ENCODE data around the gene PRSS3.
"Not testable (repeated sequence)": the region's sequence is repeated elsewhere in the genome, so short reads cannot be mapped to it uniquely, and the experiment has no call there.

Gene PRSS3

DNA sequence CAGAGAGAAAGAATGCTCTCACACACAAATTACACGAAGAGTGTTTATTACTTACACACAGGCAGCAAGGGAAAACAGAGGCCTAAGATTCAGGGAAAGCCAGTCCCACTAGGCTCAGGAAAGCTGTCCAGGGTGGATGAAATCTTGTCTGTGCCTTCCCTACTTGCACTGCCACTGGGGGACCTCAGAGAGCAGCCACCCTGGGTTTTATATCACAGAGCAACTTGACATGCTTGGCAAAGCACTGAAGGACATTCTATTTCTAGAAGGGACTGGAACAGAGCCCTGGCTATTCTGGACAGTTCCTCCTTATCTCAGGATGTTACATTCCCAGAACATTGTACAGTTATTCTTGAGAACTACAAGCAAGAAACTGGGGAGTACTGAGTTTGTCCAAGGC, 7.5 kb upstream of the PRSS3 start:
- no peak for DNase-seq

DNA sequence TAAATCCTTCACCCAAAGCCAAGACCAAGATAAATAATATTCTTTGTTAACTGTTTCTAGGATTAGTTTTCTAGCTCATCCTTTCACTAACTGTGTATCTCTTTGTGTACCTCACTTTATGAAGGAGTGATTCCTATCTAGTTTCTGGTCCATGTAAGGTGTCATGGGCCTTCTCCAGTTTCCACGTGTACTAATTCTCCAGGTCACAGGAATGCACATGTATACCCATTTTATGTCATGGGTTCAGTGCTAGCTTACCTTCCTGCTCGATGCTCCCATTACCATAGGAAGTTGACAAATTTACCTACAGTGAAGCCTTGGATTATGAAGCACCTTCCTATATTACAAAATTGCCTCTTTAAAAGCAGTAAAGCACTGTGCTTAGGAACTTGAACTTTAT, 5.9 kb upstream of the PRSS3 start:
- DNase-seq = not testable (repeated sequence)

DNA sequence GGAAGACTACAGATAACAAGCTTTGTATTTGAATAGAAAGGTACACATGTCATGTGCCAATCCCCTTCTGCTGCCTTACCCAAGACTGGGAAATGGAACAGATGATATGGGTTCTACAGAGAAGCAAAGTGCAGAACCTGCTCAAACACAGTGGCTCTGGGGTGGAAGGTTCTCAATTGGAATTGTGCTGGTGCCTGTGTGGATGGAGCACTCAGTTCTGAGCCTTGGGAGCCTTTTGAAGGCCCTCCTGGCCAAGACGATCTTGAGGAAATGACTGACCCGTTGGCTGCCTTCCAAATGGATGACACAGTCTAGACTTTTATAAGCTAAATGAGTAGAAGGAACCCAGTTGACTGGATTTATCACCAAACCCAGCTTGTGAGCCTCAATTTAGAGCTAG, 4.2 kb upstream of the PRSS3 start:
- DNase-seq = peak; percentile 79

DNA sequence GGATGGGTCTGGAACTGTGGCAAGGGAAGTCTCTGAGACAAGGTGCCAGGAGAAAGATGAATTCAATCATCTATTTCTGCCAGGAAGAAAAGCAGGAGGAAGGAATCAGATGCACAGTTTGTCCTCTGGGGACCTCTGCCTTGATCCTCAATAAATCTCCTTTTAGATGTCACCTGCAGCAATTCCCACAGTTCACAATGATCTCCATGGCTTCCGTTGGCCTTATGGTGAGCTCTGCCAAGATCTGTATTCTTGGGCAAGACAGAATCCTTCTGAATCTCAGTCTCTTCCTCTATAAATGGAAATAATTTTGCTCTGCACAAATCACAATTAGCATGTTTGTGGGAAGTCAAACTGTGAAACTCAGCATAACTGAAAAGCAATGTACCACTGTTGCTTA, 1.9 kb upstream of the PRSS3 start:
- not testable (repeated sequence) for DNase-seq

DNA sequence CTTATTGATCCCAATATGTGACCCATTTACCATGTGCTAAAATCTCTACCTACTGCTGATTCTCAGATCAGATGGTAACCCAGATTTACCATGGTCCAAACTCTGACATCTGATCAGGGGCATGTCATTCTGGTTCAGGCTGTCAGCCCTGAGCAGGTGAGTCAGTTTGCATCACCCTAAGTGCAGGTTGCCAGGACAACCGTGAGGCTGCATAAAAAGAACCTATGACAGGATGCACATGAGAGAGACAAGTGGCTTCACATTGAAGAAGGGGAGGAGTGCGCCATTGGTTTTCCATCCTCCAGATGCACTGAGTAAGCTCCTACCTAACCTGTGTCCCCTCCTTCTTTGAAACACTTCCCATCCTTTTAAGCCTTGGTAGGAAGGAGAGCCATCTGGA, 801 bp upstream of the PRSS3 start:
- DNase-seq = no peak

DNA sequence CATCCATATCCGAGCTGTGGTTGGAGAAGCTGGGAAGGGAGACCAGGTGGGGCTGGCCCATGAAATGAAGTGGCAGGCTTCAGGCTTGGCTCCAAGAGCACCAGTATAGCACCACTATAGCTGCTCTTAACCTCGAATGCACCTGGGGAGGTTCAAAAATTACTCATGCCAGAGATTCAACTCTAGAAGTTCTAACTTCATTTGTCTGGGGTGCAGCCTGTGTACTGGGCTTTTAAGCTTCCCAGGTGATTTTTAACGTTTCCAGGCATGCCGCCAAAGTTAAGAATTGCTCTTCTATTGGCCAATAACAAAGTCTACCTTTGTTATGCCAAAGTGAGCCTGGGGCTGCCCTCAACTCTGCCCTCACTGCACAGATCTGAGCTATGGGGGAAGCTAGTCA, 458 bp downstream of the PRSS3 start:
- DNase-seq = no peak

DNA sequence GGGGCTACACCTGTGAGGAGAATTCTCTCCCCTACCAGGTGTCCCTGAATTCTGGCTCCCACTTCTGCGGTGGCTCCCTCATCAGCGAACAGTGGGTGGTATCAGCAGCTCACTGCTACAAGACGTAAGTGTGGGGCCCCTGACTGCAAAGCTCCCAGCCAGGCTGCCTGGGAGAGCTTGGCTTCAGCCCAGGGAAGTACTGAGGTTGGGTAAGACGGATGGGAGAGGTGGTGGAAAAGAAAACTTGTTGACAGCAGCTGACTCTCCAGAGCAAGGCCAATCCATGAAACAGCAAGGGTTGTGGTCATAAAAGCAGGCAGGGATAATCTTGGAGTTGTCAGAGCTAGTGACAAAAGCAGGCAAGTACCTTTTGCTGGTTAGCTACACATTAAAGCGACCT, 1.3 kb downstream of the PRSS3 start:
- DNase-seq = peak; percentile 36

DNA sequence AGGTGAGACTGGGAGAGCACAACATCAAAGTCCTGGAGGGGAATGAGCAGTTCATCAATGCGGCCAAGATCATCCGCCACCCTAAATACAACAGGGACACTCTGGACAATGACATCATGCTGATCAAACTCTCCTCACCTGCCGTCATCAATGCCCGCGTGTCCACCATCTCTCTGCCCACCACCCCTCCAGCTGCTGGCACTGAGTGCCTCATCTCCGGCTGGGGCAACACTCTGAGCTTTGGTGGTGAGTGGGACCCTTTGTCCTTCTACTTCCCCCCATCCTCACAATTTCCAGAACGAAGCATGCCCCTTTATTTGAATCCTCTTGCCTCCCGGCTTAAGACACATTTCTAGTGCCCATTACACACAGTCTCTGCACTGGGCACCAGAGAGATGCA, 2.5 kb downstream of the PRSS3 start:
- no peak for DNase-seq

DNA sequence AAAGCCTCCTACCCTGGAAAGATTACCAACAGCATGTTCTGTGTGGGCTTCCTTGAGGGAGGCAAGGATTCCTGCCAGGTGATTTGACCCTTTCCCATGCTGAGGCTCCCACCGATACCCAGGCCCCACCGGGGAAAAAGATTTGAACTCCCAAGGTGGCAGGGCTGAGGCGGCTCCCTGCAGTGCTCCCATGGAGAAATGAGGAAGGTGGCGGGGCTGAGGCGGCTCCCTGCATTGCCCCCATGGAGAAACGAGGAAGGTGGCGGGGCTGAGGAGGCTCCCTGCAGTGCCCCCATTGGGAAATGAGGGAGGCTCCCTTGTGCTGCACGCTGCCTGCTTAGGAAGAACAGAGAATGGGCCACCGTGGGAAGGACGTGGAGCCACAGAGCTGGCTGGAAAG, 3.2 kb downstream of the PRSS3 start:
- no peak for DNase-seq

DNA sequence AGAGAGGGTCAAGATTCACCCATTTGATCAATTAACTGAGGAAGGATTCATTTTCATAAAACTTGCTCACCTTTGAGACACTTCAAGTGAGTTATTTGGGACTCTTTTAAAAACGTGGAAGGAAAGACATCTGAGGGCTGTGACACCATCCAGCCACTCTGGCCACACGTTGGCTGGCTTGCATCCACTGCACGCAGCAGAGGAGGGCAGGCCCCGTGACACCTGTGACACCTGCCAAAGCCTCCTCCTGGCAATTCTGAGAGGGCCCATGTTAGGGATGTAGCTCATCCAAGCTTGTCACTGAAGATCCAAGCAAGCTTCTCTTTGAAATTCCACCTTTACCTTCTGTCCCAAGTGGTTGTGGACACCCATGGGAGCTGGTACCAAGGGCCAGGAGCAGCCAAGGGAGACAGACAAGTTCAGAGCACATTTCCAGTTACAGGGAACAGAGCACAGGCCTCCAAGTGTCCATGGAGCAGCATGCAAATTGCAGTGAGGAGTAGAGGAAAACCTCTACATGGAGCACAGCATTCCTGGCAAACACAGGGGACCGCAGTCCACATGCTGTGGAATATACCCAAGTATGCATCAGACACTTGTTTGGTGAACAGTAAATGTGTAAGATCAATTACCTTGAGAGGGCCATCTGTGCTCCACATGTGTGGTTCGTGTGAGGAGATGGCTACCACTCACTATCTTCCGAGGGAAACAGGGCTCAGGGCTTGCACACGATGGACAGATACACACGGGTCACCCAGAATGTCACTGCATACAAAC, 4.8 kb downstream of the PRSS3 start:
- peak; percentile 22 for DNase-seq

DNA sequence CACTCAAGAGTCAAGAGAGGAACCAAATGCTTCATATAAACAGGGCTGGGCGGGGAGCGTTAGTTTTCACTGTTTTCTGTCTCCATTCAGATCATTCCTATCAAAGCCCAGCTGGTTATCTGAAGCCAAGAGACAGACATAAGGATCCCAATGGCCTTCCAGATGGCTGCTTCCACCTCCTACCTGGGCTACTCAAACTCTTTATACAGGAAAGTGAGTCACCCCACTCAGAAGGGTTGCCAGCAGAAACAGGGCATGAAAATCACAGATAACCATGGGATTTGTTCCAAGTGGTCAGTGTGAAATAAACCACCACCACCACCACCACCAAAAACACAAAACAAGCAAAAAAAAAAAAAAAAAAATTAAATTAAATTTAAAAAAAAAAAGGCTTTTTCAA, 5.5 kb downstream of the PRSS3 start:
- DNase-seq = no peak

DNA sequence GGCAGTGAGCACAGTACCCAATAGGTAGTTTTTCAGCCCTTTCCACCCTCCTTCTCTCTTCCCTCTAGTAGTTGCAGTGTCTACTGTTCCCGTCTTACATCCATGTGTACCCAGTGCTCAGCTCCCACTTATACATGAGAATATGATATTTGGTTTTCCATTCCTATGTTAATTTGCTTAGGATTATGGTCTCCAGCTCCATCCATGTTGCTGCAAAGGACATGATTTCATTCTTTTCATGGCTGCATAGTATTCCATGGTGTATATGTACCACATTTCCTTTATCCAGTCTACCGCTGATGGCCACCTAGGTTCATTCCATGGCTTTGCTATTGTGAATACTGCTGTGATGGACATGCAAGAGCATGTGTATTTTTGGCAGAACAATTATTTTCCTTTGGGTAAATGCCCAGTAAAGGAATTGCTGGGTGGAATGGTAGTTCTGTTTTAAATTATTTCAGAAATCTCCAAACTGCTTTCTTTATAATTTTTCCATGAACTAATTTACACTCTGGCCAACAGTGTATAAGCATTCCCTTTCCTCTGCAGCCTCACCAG, 6.7 kb downstream of the PRSS3 start:
- not testable (repeated sequence) for DNase-seq

DNA sequence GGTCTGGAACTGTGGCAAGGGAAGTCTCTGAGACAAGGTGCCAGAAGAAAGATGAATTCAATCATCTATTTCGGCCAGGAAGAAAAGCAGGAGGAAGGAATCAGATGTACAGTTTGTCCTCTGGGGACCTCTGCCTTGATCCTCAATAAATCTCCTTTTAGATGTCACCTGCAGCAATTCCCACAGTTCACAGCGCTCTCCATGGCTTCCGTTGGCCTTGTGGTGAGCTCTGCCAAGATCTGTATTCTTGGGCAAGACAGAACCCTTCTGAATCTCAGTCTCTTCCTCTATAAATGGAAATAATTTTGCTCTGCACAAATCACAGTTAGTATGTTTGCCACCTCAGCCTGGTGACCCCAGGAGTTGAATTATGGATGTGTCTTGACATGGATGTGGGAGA, 8.8 kb downstream of the PRSS3 start:
- not testable (repeated sequence) for DNase-seq

DNA sequence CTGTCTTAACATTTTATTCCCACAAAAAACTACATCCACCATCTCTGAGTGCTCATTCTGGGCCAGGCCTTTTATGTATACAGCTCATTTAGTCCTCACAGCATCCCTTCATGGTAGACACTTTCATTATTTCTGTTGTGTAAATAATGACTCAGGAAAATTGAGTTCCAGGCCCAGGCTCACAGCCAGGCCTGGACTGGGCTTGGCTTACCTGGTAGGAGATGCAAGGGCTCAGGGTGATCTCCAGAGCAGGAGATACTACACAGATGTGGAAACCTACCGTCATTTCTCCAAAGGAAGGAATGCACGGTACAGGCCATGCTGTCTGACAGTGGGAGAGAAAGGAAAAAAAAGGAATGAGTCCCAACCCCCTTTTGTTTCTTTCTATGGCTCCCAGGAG, 11.8 kb downstream of the PRSS3 start:
- not testable (repeated sequence) for DNase-seq

DNA sequence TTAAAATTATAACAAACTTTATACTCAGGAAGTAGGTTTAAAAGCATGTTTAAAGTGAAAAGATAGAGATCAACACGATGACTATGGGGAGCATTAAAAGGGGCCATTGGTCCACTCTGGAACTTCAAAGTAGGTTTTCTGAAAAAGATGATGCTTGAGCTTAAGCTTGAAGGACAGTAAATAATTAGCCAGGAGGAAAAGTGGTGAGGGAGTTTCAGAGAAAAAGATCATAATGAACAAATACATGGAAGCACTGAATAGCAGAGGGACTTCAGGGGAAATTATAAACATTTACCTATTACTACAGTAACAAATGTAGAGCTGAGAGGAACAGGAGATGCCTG, 13.6 kb downstream of the PRSS3 start:
- DNase-seq = not testable (repeated sequence)

DNA sequence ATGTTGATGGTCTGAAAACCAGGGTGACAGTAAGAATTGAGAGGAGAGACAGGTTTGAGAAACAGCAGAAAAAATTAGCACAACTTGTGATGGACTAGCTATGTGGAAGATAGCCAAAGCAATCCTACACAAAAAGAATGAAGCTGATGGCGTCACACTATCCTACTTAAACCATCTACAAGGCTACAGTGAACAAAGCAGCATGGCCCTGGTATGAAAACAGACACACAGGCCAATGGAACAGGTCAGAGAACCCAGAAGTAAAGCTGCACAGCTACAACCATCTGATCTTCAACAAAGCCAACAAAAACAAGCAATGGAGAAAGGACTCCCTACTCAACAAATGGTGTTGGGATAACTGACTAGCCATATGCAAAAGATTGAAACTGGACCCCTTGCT, 14.1 kb downstream of the PRSS3 start:
- no peak for DNase-seq

DNA sequence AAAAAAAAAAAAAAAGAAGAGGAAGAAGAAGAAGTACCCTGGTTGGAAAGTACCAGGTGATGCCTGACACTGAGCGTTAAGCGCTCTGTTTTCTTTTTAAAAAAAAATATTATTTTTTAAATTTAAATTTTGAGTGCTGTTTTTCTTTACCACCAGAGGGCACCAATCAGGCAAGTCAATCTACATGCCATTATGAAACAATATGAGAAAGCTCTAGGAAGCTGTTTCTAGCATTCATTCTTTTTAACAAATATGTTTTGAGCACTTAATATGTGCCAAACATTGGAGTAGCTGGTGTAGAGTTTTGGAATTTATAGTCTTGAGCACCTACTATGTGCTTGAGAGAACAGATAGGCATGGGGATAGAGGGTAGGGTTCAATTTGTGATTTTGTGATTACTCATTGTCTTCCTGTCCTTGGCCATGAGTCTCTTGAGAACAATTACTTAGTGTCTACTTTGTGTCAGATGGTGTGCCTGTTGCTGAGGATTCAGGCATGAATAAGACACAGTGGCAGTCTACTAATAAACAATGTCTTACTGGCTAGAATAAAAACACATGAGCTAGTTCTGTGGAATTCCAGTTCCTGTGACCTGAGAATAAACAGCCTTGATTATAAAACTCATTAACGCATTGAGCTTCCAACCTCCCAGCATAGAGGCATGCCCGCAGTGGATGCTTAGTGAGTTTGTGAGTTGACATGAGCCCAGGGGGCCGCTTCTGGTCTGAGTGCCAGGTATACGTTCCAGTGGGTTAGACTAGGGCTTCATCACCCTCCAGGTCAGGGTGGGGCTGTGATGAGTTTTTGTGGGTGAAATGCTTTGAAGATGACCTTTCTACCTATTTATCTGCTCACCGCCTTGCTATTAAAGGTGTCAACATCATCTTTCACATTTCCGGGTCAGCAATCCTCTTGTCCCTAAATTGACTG, 18.6 kb downstream of the PRSS3 start:
- peak; percentile 79 for DNase-seq

DNA sequence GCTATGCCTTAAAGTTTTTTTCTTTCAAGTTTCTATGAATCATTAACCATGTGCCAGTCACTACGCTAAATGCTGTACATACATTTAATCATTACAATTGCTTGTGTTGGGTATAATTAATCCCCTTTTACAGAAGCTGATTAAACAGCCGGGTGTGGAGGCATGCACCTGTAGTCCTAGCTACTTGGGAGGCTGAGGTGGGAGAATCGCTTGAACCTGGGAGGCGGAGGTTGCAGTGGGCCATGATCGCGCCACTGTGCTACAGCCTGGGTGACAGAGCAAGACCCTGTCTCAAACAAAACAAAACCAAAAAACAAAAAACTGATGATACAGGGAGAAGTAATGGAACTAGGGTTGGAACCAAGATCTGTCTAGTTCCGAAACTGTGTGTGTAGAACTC, 20.4 kb downstream of the PRSS3 start:
- DNase-seq = no peak

DNA sequence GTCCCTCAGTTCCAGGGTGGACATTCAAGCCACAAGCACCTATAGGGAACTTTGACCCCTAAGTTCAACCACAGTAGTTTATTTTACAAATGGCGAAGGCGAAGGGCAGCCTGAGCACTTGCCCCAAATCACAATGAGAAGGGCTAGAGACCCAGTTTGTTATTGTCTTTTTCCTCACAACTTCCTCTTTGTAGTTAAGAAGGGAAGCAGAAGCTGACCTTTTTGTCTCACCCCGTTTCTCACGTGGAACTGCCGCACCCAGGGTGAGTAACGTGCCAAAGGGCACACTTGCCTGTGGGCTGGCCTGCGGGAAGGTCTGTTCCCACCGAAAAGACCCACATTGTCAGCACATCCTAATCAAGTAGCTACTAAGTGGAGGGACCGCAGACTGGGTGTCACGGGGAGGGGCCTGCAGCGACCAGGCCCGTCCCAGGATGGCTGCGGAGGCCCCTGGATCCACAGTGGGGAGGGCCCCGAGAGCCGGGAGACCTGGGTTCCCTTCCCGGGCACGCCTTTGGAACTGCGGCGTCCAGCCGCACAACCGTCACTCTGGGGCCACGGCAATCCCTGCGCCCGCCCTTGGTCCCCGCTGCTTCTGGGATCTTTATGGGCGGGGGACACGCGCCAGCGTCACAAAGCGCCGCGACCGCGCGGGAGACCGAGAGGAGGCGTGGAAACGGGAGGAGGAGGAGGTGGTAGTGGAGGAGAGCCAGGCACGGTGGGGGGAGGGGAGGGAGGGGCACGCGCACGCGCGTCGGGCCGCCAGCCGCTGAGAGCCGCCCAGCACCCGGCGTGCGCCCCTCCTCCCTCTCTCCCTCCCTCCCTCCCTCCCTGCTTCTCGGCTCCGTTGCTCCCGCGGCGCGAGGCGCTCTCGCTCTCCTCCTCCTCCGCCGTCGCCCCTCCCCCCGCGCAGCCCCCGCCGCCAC, 21.2 kb downstream of the PRSS3 start, which contains the start of gene UBE2R2:
Gene UBE2R2 (plus strand): TSS at position 834 of the 926 bp plus-strand sequence. CDS start 598 bp downstream, outside the sequence.
- peak; percentile 92 for DNase-seq

DNA sequence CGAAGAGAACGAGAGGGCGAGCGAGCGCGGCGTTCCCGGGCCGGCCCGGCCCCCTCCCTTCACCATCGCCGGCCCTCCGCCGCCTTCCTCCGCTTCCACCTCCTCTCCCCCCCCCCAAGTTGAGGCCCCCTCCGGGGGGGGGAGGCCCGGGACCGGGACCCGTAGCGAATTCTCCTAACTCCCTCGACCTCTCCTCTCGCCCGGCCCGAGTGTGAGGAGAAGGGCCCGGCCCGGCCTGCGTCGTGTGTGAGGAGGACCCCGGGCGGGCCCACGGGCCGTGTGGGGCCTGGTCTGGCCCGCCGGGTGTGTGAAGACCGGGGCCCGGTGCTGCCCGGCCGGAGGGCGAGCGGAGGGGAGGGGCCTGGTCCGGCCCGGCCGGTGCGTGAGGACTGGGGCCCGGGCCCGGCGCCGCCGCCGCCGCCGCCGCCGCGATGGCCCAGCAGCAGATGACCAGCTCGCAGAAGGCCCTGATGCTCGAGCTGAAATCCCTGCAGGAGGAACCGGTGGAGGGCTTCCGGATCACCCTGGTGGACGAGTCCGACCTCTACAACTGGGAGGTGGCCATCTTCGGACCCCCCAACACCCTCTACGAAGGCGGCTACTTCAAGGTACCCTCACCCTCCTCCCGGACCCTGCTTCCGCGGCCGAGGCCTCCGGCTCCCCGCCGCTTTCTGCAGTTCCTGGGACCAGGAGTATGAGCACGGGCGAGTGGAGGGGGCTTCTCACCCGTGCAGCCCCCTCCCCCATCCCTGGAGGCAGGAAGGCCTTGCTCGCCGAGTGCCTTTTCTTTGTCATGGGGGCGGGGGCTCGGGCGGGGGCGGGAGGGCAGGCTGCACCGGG, 22.2 kb downstream of the PRSS3 start:
- DNase-seq = peak; percentile 78

DNA sequence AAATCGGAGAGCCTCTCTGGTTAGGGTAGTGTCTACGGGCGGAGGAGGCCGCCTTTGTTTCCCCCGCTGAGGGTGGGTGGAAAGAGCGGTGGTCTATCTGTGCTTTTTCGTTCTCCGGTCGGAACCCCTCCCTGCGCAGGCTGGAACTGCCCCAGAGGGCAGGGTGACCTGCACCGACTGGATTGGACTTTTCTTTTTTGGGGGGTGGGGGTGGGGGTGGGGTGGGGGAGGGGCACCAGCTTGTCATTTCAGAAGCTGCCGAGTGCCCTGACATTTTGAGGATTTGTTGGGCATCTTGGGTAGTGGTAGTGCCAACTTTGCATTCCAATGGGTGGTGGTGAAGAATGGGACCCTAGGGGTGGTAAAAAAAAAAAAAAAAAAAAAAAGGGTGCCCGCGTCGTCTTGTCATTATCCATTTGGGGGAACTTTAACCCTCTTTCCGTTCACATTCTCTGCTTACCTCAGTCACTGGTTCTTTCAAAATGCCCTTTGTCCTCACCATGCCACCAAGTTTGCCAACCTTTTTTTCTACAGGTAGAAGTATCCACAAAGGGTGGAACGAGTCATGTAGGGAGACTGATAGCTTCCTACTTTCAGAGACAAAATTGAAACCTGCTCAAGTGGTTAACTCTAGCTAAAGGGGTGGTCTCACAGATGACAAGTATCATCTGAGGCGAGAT, 22.9 kb downstream of the PRSS3 start:
- DNase-seq = no peak
